ENCODE results near the gene MAGEB18.

Gene MAGEB18

GRCh38 chrX:26138274-26138673, at the start of gene MAGEB18:
TSS of gene MAGEB18 (plus strand) at chrX:26138343. CDS start at chrX:26138986, 643 bp downstream.
- H3K4me3 ChIP-seq (ENCODE audit: low read length) = no peak within 1 kb of the TSS
- no peak for TF ChIP-seq ZNF274 (IDR thresholded peaks at IDR 0.05; ENCODE audit: low read depth, low read length)

- H3K4me3 ChIP-seq (ENCODE audit: low read length) = no peak overlapping the region
- TF ChIP-seq ZNF274 (IDR thresholded peaks at IDR 0.05; ENCODE audit: low read depth, low read length) = no peak
Measured at GRCh38 chrX:26100421-26100920, 37.7 kb upstream of the MAGEB18 start.

GRCh38 chrX:26109142-26109541, 29.0 kb upstream of the MAGEB18 start:
- no peak overlapping the region for H3K4me3 ChIP-seq (ENCODE audit: low read length)
- TF ChIP-seq ZNF274 (IDR thresholded peaks at IDR 0.05; ENCODE audit: low read depth, low read length) = no peak

- TF ChIP-seq ZNF274 (IDR thresholded peaks at IDR 0.05; ENCODE audit: low read depth, low read length) = no peak
- H3K4me3 ChIP-seq (ENCODE audit: low read length) = no peak overlapping the region
Measured at GRCh38 chrX:26146024-26146423, 7.9 kb downstream of the MAGEB18 start.

GRCh38 chrX:26160301-26160700, 22.2 kb downstream of the MAGEB18 start, which contains the start of gene MAGEB6B:
TSS of gene MAGEB6B (plus strand) at chrX:26160601. CDS start at chrX:26160601, 0 bp downstream.
- TF ChIP-seq ZNF274 (IDR thresholded peaks at IDR 0.05; ENCODE audit: low read depth, low read length) = no peak
- H3K4me3 ChIP-seq (ENCODE audit: low read length) = no peak within 1 kb of the TSS

Measured in GM08714 (cell line).